GM12878 (cell line): ENCODE results near the gene PDSS2. TPM values are rescaled to one million over a fixed set of nuclear protein-coding genes. Genes with fewer than 3 reads are reported as not detected.

Experiments
- ATAC-seq: fragments of 200-7000 bp; cut with Tn5 transposase; 3 replicates; pipeline ENCODE4 v1.9.1; 2020; ENCODE audit warnings: mild to moderate bottlenecking, moderate library complexity
- BruUV-seq: library from RNA; stranded (reverse); fragments of 400-500 nt; replicated peaks from 2 replicates; lab custom pipeline; 2021; lab: Mats Ljungman, UMichigan
- CTCF ChIA-PET: fragments of 300-600 bp; sonication (Branson Sonifier 250); formaldehyde crosslinking; extraction: SDS; loops from one replicate; lab custom pipeline; 2021; ENCODE audit warnings: inconsistent platforms; lab: Yijun Ruan, JAX
- POLR2A ChIA-PET: fragments of 350-600 bp; formaldehyde crosslinking; extraction: SDS; loops from one replicate; lab custom pipeline; 2021; ENCODE audit warnings: inconsistent platforms; lab: Charles Lee
- RAD21 ChIA-PET: fragments of 300-600 bp; sonication (Branson Sonifier 250); formaldehyde crosslinking; loops from one replicate; lab custom pipeline; 2023; ENCODE audit warnings: antibody characterized with exemption; ENCODE audit not compliant: unreplicated experiment; lab: Charles Lee
- SMC1A ChIA-PET: fragments of 300-600 bp; sonication (Branson Sonifier 250); formaldehyde crosslinking; loops from one replicate; lab custom pipeline; 2023; ENCODE audit not compliant: unreplicated experiment, uncharacterized antibody; lab: Charles Lee
- DNase-seq: peaks from one replicate; pipeline ENCODE4 v3.0.0-alpha.2; 2011; ENCODE audit warnings: low read depth, low spot score
- FAIRE-seq: peaks from 3 replicates; lab custom pipeline; 2011; peaks lifted over from hg19 to GRCh38; lab: Jason Lieb, UNC
- H2AFZ ChIP-seq: 2 replicates; pipeline ENCODE4 v1.6.0; 2011; ENCODE audit warnings: low read depth, low read length, control low read depth; ENCODE audit not compliant: control insufficient read depth
- H3K27ac ChIP-seq: 2 replicates; pipeline ENCODE4 v1.5.1; 2011; ENCODE audit warnings: control low read depth; ENCODE audit not compliant: control insufficient read depth, insufficient read depth
- H3K27me3 ChIP-seq, 2 experiments: replicated peaks in 1 of 2; 2 replicates each; pipeline versions ENCODE4 v1.6.0 to v1.6.1; 2011; ENCODE audit warnings: low read length in 1 of 2; ENCODE audit not compliant: control insufficient read depth in 2 of 2, insufficient read depth in 2 of 2
- H3K36me3 ChIP-seq, 2 experiments: 2 replicates each; pipeline ENCODE4 v1.5.1; 2011; ENCODE audit warnings: low read length in 1 of 2; ENCODE audit not compliant: control insufficient read depth in 2 of 2, insufficient read depth in 2 of 2
- H3K4me1 ChIP-seq: 2 replicates; pipeline ENCODE4 v1.6.1; 2011; ENCODE audit warnings: mild to moderate bottlenecking, low read length, moderate library complexity, mixed read lengths; ENCODE audit not compliant: control insufficient read depth, insufficient read depth
- H3K4me2 ChIP-seq: 2 replicates; pipeline ENCODE4 v1.6.0; 2011; ENCODE audit warnings: control low read depth; ENCODE audit not compliant: control insufficient read depth, insufficient read depth
- H3K4me3 ChIP-seq: fragments of 200-600 bp; sonication (generic); 2 replicates; pipeline ENCODE4 v1.5.1; 2016
- H3K79me2 ChIP-seq: 2 replicates; pipeline ENCODE4 v1.6.0; 2011; ENCODE audit warnings: low read length; ENCODE audit not compliant: control insufficient read depth, insufficient read depth
- H3K9ac ChIP-seq: 2 replicates; pipeline ENCODE4 v1.8.0; 2011; ENCODE audit warnings: low read length, control low read depth, mixed read lengths; ENCODE audit not compliant: control insufficient read depth, insufficient read depth
- H3K9me3 ChIP-seq: replicated peaks from 3 replicates; pipeline ENCODE4 v1.5.1; 2011; ENCODE audit warnings: mild to moderate bottlenecking, low read length; ENCODE audit not compliant: control insufficient read depth, insufficient read depth
- H4K20me1 ChIP-seq: 2 replicates; pipeline ENCODE4 v1.6.0; 2011; ENCODE audit not compliant: control insufficient read depth, insufficient read depth
- MXI1 ChIP-seq: fragments of 150-350 bp; IDR thresholded peaks from 2 replicates; pipeline ENCODE4 v1.6.1; 2011; ENCODE audit warnings: low read depth, mild to moderate bottlenecking, inconsistent platforms, low read length, improper control_type of control experiment
- NRF1 ChIP-seq: conservative IDR thresholded peaks from 2 replicates; pipeline ENCODE4 v1.6.1; 2011; ENCODE audit warnings: mild to moderate bottlenecking, low read depth, low read length, improper control_type of control experiment
- ZZZ3 ChIP-seq: IDR thresholded peaks from 2 replicates; pipeline ENCODE4 v1.6.1; 2011; ENCODE audit warnings: low read depth; ENCODE audit not compliant: control insufficient read depth, insufficient read length
- in situ Hi-C: fragments of 300-500 bp; cut with MboI; formaldehyde crosslinking; loops from 9 replicates; pipeline ENCODE4 v1.14.3; 2018; ENCODE audit warnings: mixed read lengths
- intact Hi-C: fragments of 100-400 bp; cut with micrococcal nuclease; formaldehyde crosslinking; loops from one replicate; pipeline ENCODE4 v1.14.2; 2022; ENCODE audit not compliant: unreplicated experiment
- polyA plus RNA-seq, 11 experiments: library from polyadenylated mRNA; depleted of rRNA in 4 of 11; unstranded in 6 of 11; stranded (reverse) in 5 of 11; fragments of >200 nt; fragmentation: Nextera tagmentation in 4 of 11; fragmentation: Illumina TruSeq in 1 of 11; extraction: Ambion mirVana in 4 of 11; extraction: Trizol in 1 of 11; gene quantifications; 1 replicate in 1 of 11; 2 replicates in 10 of 11; pipeline versions ENCODE4 v1.2.1 to v1.2.3, GENCODE V29; 2011 to 2016; ENCODE audit warnings: inconsistent platforms in 2 of 11, missing spikeins in 2 of 11, low read depth in 1 of 11
- total RNA-seq, 4 experiments: library from RNA; depleted of rRNA in 3 of 4; stranded (reverse); fragments of >200 nt in 3 of 4; fragmentation: Illumina TruSeq in 1 of 4; extraction: Trizol in 1 of 4; gene quantifications; 2 replicates each; pipeline versions ENCODE4 v1.2.1 to v1.2.3, GENCODE V29; 2013 to 2021
- TF ChIP-seq, protein P1 (sequence below): fragments of 450-650 bp; IDR thresholded peaks from 2 replicates; pipeline ENCODE4 v1.6.1; 2016; ENCODE audit warnings: mild to moderate bottlenecking, moderate library complexity, borderline replicate concordance
- TF ChIP-seq, protein P2 (sequence below): fragments of 450-650 bp; IDR thresholded peaks from 2 replicates; pipeline ENCODE4 v1.6.1; 2017; ENCODE audit warnings: mild to moderate bottlenecking, moderate library complexity
- TF ChIP-seq, protein P3 (sequence below): IDR thresholded peaks from 2 replicates; pipeline ENCODE4 v1.6.1; 2012; ENCODE audit warnings: low read depth, low read length, improper control_type of control experiment

The PDSS2 gene
- total and polyA plus RNA-seq, 10 of the 15 experiments (the other 5 are each of a cell fraction or from before 2014, with no cell fraction given): 7.7 to 15.5 (median 9.6) TPM

DNA sequence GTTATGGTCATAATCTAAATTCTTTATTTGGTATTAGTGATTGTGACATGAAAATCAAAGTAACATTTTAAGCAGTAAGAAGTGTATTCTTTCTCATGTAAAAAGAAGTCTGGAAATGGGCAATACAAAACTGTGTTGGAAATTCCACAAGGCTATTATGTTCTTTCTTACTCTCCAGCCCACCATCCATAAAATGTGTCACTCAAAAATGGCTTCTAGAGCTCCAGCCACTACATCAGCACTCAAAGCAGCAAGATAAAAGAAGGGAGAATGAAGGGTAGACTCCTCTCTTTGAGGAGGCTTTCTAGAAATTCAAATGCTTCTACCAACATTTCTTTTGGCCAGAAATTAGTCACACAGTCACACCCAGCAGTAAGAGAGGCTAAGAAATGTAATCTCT, 18.4 kb downstream of the PDSS2 start:
- no peak overlapping the region for H3K4me3 ChIP-seq
- in situ Hi-C loops: no loop called here
- DNase-seq: no peak
- H3K4me1 ChIP-seq: no peaks in the 10 kb centered on the region
- H3K9me3 ChIP-seq: no peaks in the 10 kb centered on the region
- intact Hi-C loops: loop anchor here (10.0 kb wide), 1 partner anchor 614 kb away; no protein-coding TSS in a partner anchor
- no TSS peak for BruUV-seq
- ChIA-PET CTCF (no interaction called here), RAD21 (no interaction called here), SMC1A (interaction anchor here (1.1 kb wide), 1 partner anchor 16 kb away, joined by 3 read pairs; no protein-coding TSS in a partner anchor)
- no peaks in the 10 kb centered on the region for H3K27me3 ChIP-seq
- no peaks in the 10 kb centered on the region for H3K36me3 ChIP-seq
- TF ChIP-seq NRF1 (no peak), MXI1 (no peak), ZZZ3 (no peak)
- TF ChIP-seq, protein P1, sequence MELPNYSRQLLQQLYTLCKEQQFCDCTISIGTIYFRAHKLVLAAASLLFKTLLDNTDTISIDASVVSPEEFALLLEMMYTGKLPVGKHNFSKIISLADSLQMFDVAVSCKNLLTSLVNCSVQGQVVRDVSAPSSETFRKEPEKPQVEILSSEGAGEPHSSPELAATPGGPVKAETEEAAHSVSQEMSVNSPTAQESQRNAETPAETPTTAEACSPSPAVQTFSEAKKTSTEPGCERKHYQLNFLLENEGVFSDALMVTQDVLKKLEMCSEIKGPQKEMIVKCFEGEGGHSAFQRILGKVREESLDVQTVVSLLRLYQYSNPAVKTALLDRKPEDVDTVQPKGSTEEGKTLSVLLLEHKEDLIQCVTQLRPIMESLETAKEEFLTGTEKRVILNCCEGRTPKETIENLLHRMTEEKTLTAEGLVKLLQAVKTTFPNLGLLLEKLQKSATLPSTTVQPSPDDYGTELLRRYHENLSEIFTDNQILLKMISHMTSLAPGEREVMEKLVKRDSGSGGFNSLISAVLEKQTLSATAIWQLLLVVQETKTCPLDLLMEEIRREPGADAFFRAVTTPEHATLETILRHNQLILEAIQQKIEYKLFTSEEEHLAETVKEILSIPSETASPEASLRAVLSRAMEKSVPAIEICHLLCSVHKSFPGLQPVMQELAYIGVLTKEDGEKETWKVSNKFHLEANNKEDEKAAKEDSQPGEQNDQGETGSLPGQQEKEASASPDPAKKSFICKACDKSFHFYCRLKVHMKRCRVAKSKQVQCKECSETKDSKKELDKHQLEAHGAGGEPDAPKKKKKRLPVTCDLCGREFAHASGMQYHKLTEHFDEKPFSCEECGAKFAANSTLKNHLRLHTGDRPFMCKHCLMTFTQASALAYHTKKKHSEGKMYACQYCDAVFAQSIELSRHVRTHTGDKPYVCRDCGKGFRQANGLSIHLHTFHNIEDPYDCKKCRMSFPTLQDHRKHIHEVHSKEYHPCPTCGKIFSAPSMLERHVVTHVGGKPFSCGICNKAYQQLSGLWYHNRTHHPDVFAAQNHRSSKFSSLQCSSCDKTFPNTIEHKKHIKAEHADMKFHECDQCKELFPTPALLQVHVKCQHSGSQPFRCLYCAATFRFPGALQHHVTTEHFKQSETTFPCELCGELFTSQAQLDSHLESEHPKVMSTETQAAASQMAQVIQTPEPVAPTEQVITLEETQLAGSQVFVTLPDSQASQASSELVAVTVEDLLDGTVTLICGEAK: no peak
- TF ChIP-seq, protein P2, sequence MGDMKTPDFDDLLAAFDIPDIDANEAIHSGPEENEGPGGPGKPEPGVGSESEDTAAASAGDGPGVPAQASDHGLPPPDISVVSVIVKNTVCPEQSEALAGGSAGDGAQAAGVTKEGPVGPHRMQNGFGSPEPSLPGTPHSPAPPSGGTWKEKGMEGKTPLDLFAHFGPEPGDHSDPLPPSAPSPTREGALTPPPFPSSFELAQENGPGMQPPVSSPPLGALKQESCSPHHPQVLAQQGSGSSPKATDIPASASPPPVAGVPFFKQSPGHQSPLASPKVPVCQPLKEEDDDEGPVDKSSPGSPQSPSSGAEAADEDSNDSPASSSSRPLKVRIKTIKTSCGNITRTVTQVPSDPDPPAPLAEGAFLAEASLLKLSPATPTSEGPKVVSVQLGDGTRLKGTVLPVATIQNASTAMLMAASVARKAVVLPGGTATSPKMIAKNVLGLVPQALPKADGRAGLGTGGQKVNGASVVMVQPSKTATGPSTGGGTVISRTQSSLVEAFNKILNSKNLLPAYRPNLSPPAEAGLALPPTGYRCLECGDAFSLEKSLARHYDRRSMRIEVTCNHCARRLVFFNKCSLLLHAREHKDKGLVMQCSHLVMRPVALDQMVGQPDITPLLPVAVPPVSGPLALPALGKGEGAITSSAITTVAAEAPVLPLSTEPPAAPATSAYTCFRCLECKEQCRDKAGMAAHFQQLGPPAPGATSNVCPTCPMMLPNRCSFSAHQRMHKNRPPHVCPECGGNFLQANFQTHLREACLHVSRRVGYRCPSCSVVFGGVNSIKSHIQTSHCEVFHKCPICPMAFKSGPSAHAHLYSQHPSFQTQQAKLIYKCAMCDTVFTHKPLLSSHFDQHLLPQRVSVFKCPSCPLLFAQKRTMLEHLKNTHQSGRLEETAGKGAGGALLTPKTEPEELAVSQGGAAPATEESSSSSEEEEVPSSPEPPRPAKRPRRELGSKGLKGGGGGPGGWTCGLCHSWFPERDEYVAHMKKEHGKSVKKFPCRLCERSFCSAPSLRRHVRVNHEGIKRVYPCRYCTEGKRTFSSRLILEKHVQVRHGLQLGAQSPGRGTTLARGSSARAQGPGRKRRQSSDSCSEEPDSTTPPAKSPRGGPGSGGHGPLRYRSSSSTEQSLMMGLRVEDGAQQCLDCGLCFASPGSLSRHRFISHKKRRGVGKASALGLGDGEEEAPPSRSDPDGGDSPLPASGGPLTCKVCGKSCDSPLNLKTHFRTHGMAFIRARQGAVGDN: no peak
- TF ChIP-seq, protein P3, sequence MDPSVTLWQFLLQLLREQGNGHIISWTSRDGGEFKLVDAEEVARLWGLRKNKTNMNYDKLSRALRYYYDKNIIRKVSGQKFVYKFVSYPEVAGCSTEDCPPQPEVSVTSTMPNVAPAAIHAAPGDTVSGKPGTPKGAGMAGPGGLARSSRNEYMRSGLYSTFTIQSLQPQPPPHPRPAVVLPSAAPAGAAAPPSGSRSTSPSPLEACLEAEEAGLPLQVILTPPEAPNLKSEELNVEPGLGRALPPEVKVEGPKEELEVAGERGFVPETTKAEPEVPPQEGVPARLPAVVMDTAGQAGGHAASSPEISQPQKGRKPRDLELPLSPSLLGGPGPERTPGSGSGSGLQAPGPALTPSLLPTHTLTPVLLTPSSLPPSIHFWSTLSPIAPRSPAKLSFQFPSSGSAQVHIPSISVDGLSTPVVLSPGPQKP: no peak
- TF ChIP-seq, all 136 proteins: peak for 0
- H2AFZ ChIP-seq: no peak overlapping the region
- H3K79me2 ChIP-seq: no peaks in the 10 kb centered on the region
- no peaks in the 10 kb centered on the region for H4K20me1 ChIP-seq
- POLR2A ChIA-PET: no interaction called here
- FAIRE-seq (no peak), ATAC-seq (no peak)
- H3K27ac ChIP-seq: no peak overlapping the region
- no peak overlapping the region for H3K9ac ChIP-seq
- no peak overlapping the region for H3K4me2 ChIP-seq
